Mammary epithelial cell (primary cell): ENCODE results near the gene ARMH4.

Source experiments
- CTCF ChIP-seq, 2 donors: IDR thresholded peaks in 1 of 2; conservative IDR thresholded peaks in 1 of 2; 2 replicates each; pipeline ENCODE4 v1.5.1; 2011 to 2012; ENCODE audit warnings: inconsistent platforms in 2 of 2, low read length in 2 of 2, mild to moderate bottlenecking in 2 of 2, control low read depth in 1 of 2, low read depth in 1 of 2; ENCODE audit not compliant: insufficient read depth in 1 of 2; ENCODE audit errors: extremely low read depth in 1 of 2
- EZH2 ChIP-seq: IDR thresholded peaks from 2 replicates; pipeline ENCODE4 v1.6.1; 2012; ENCODE audit warnings: low read length, inconsistent platforms, borderline replicate concordance

DNA sequence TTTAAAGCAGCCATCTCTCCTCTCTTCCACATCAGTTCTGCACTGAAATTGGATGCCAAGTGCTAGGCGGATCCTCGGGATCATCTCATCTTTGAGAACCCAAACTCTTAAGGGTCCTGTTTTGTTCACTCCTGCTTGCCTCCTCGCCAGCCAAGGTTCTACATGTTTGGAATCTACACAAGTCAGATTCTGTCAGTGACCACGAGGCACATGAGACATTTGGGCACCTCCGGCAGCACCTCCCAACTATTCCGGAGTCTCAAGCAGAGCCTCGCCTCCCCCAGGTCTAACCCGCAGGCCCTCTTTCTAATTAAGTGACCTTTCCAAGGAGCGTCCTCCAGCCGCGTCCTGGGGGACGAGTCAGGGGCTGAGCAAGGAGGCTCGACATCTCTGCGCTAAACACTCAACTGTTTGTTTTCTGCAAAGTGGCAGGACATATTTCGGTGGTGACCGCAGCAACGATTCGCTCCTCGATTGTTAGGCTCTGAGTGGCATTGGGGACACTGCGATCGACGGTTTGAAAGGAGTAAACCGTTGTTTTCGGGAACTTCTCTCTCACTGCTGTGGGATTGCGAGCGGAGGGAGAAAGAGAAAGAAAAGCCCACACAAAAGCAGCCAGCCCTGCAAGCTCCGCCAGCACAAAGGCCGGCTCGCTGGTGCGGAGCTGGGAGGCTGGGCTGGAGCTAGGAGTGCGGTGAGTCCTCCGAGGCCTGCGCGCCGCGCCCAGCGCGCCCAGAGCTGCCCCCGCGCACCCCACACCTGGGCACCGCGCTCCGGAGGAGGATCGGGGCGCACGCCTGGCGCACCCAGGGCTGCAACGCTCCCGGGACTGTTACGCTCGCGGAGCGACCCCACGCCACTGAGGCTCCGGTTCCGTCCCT lies 640 bp downstream of the ARMH4 start:
- no peak for TF ChIP-seq CTCF (conservative IDR thresholded peaks at IDR 0.05 in 1 of 2, IDR thresholded peaks at IDR 0.05 in 1 of 2; ENCODE audit: extremely low read depth in 1 of 2, insufficient read depth in 1 of 2, low read depth in 1 of 2, low read length in 2 of 2)
- no peak for TF ChIP-seq EZH2
